H9 (cell line): ENCODE data around the gene PROKR1. TPM values are rescaled to one million over a fixed set of nuclear protein-coding genes. Genes with fewer than 3 reads are reported as not detected.

Source experiments
- DNase-seq: peaks from one replicate; pipeline ENCODE4 v3.0.0-alpha.2; 2017
- H2AFZ ChIP-seq: one replicate; pipeline ENCODE4 v1.6.1; 2013; ENCODE audit warnings: mild to moderate bottlenecking, low read length, control low read depth, moderate library complexity
- H2AK5ac ChIP-seq: 2 replicates; pipeline ENCODE4 v1.6.1; 2013; ENCODE audit warnings: low read length, control low read depth, mixed read lengths; ENCODE audit not compliant: insufficient read length
- H2BK120ac ChIP-seq: one replicate; pipeline ENCODE4 v1.6.1; 2013; ENCODE audit warnings: low read depth, mild to moderate bottlenecking, low read length, control low read depth, inconsistent platforms; ENCODE audit not compliant: poor library complexity, severe bottlenecking
- H2BK12ac ChIP-seq: 2 replicates; pipeline ENCODE4 v1.6.1; 2013; ENCODE audit warnings: low read length, control low read depth, mixed read lengths, low read depth; ENCODE audit not compliant: insufficient read length
- H2BK15ac ChIP-seq: 2 replicates; pipeline ENCODE4 v1.6.1; 2013; ENCODE audit warnings: low read depth, low read length, control low read depth
- H2BK20ac ChIP-seq: one replicate; pipeline ENCODE4 v1.6.1; 2013; ENCODE audit warnings: low read depth, mild to moderate bottlenecking, low read length, control low read depth, inconsistent platforms; ENCODE audit not compliant: poor library complexity, severe bottlenecking
- H2BK5ac ChIP-seq: 2 replicates; pipeline ENCODE4 v1.6.1; 2013; ENCODE audit warnings: low read length, control low read depth, mixed read lengths; ENCODE audit not compliant: insufficient read length
- H3K14ac ChIP-seq: 2 replicates; pipeline ENCODE4 v1.6.1; 2013; ENCODE audit warnings: low read length, control low read depth; ENCODE audit not compliant: insufficient read depth
- H3K18ac ChIP-seq: 2 replicates; pipeline ENCODE4 v1.6.1; 2013; ENCODE audit warnings: low read depth, mild to moderate bottlenecking, mixed read lengths, low read length, control low read depth; ENCODE audit not compliant: insufficient read length
- H3K23ac ChIP-seq: 2 replicates; pipeline ENCODE4 v1.6.1; 2013; ENCODE audit warnings: low read length, control low read depth, mixed read lengths, low read depth; ENCODE audit not compliant: insufficient read length
- H3K23me2 ChIP-seq: 2 replicates; pipeline ENCODE4 v1.6.1; 2013; ENCODE audit warnings: low read depth, mild to moderate bottlenecking, mixed read lengths, low read length, control low read depth; ENCODE audit not compliant: insufficient read length, poor library complexity, severe bottlenecking
- H3K27ac ChIP-seq: 2 replicates; pipeline ENCODE4 v1.5.1; 2013; ENCODE audit warnings: low read length, control low read depth, mixed read lengths, low read depth; ENCODE audit not compliant: insufficient read length
- H3K27me3 ChIP-seq: 2 replicates; pipeline ENCODE4 v1.6.1; 2013; ENCODE audit warnings: low read length, control low read depth, inconsistent platforms; ENCODE audit not compliant: insufficient read depth
- H3K4ac ChIP-seq: 2 replicates; pipeline ENCODE4 v1.6.1; 2013; ENCODE audit warnings: low read depth, mild to moderate bottlenecking, control low read depth, inconsistent platforms, low read length, moderate library complexity
- H3K4me1 ChIP-seq: 2 replicates; pipeline ENCODE4 v1.6.1; 2013; ENCODE audit warnings: low read length, control low read depth, inconsistent platforms; ENCODE audit not compliant: insufficient read depth
- H3K4me2 ChIP-seq: 2 replicates; pipeline ENCODE4 v1.6.1; 2013; ENCODE audit warnings: low read length, control low read depth, mixed read lengths; ENCODE audit not compliant: insufficient read length, insufficient read depth
- H3K56ac ChIP-seq: 2 replicates; pipeline ENCODE4 v1.6.1; 2013; ENCODE audit warnings: low read depth, mild to moderate bottlenecking, mixed read lengths, low read length, control low read depth; ENCODE audit not compliant: insufficient read length
- H3K79me1 ChIP-seq: 2 replicates; pipeline ENCODE4 v1.6.1; 2013; ENCODE audit warnings: low read depth, mild to moderate bottlenecking, moderate library complexity, low read length, control low read depth, inconsistent platforms; ENCODE audit not compliant: insufficient read depth, poor library complexity, severe bottlenecking
- H3K79me2 ChIP-seq: 2 replicates; pipeline ENCODE4 v1.6.1; 2013; ENCODE audit warnings: low read length, control low read depth, inconsistent platforms; ENCODE audit not compliant: insufficient read depth
- H3K9ac ChIP-seq: 2 replicates; pipeline ENCODE4 v1.6.1; 2013; ENCODE audit warnings: low read length, control low read depth, mixed read lengths; ENCODE audit not compliant: insufficient read length; ENCODE audit errors: extremely low read depth
- H3K9me3 ChIP-seq: one replicate; pipeline ENCODE4 v1.6.1; 2013; ENCODE audit warnings: low read depth, low read length, inconsistent platforms; ENCODE audit not compliant: control insufficient read depth
- H3T11ph ChIP-seq: one replicate; pipeline ENCODE4 v1.6.1; 2013; ENCODE audit warnings: mild to moderate bottlenecking, low read length, control low read depth, inconsistent platforms
- H4K20me1 ChIP-seq: one replicate; pipeline ENCODE4 v1.6.1; 2013; ENCODE audit not compliant: control insufficient read depth, insufficient read length, insufficient read depth
- H4K5ac ChIP-seq: 2 replicates; pipeline ENCODE4 v1.6.1; 2013; ENCODE audit warnings: low read depth, mild to moderate bottlenecking, mixed read lengths, low read length, control low read depth; ENCODE audit not compliant: insufficient read length
- H4K8ac ChIP-seq: replicated peaks from 2 replicates; pipeline ENCODE4 v1.6.1; 2013; ENCODE audit warnings: low read length, control low read depth, mixed read lengths, low read depth; ENCODE audit not compliant: insufficient read length
- H4K91ac ChIP-seq: 2 replicates; pipeline ENCODE4 v1.6.1; 2013; ENCODE audit warnings: low read depth, mild to moderate bottlenecking, moderate library complexity, mixed read lengths, low read length, control low read depth; ENCODE audit not compliant: insufficient read length
- H3K27ac Mint-ChIP-seq, 3 experiments: 2 replicates in 2 of 3; 3 replicates in 1 of 3; pipeline ENCODE4 v1.8.0; 2020 to 2021; ENCODE audit warnings: mixed read lengths in 3 of 3, mild to moderate bottlenecking in 1 of 3, moderate library complexity in 1 of 3
- H3K27me3 Mint-ChIP-seq: 2 replicates; pipeline ENCODE4 v1.8.0; 2021; ENCODE audit warnings: low read depth, mild to moderate bottlenecking, moderate library complexity, mixed read lengths
- H3K36me3 Mint-ChIP-seq, 3 experiments: 2 replicates in 2 of 3; 3 replicates in 1 of 3; pipeline ENCODE4 v1.8.0; 2020 to 2021; ENCODE audit warnings: low read depth in 3 of 3, mixed read lengths in 3 of 3; ENCODE audit not compliant: insufficient read depth in 1 of 3
- H3K4me1 Mint-ChIP-seq, 2 experiments: 2 replicates each; pipeline ENCODE4 v1.8.0; 2020; ENCODE audit warnings: mixed read lengths in 2 of 2
- H3K4me3 Mint-ChIP-seq, 2 experiments: 2 replicates in 1 of 2; 3 replicates in 1 of 2; pipeline ENCODE4 v1.8.0; 2020 to 2021; ENCODE audit warnings: mild to moderate bottlenecking in 2 of 2, mixed read lengths in 2 of 2, moderate library complexity in 1 of 2
- H3K9me3 Mint-ChIP-seq, 2 experiments: 2 replicates in 1 of 2; 3 replicates in 1 of 2; pipeline ENCODE4 v1.8.0; 2020; ENCODE audit warnings: mild to moderate bottlenecking in 2 of 2, mixed read lengths in 2 of 2, moderate library complexity in 1 of 2
- WGBS: extraction: QIAGEN DNeasy Blood & Tissue Kit; methylation state at CpG from one replicate; pipeline ENCODE4 v1.1.7; 2013; ENCODE audit warnings: missing lambda C conversion rate, low lambda C conversion rate, mixed read lengths; ENCODE audit not compliant: insufficient read length; ENCODE audit errors: extremely low coverage; 5-methylcytosine and 5-hydroxymethylcytosine counted together
- total RNA-seq: library from RNA; stranded (reverse); gene quantifications from 2 replicates; pipeline ENCODE4 v1.2.1, GENCODE V29; 2021
- TF ChIP-seq, protein P1 (sequence below): fragments of 200-600 bp; sonication (generic); conservative IDR thresholded peaks from 3 replicates; pipeline ENCODE4 v1.8.0; 2021; ENCODE audit warnings: antibody characterized with exemption, mild to moderate bottlenecking

The PROKR1 gene
- total RNA-seq, 1 experiment from 2014 or later: 1.5 TPM

DNA sequence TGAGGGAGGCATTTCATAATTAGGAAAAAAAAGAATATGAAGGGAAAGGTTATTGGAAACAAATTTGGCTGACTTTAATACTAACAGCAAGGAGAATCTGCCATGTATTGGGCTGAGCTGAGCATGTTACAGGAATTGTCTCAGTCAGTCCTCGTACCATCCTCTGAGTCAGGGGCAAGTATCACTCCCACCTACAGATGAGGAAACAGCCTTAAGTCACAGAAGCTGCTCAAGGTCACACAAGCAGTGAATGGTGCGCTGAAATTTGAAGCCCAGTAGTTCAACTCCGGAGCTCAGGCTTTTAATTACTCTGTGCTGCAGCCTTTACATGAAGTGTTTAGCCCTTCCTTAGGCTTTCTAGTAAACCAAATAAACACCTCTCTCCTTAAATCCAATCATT, 17.3 kb downstream of the PROKR1 start:
- Histone ChIP-seq H2BK12ac (no peak overlapping the region), H3K23me2 (no peaks in the 10 kb centered on the region), H3K14ac (no peak overlapping the region), H3K27ac (no peak overlapping the region), H3K27me3 (no peaks in the 10 kb centered on the region), H2AK5ac (no peak overlapping the region), H2BK20ac (no peak overlapping the region), H4K91ac (no peak overlapping the region), H2BK120ac (no peak overlapping the region), H4K5ac (no peak overlapping the region), H3K56ac (no peak overlapping the region), H3K79me1 (no peaks in the 10 kb centered on the region), H3K23ac (no peak overlapping the region), H3T11ph (no peak overlapping the region), H3K4ac (no peak overlapping the region), H3K9me3 (no peaks in the 10 kb centered on the region), H3K9ac (no peak overlapping the region), H2BK5ac (no peak overlapping the region), H4K8ac (no peak overlapping the region), H3K79me2 (no peaks in the 10 kb centered on the region), H3K18ac (no peak overlapping the region), H2AFZ (no peak overlapping the region), H3K4me1 (no peaks in the 10 kb centered on the region), H2BK15ac (no peak overlapping the region), H3K4me2 (no peak overlapping the region), H4K20me1 (peaks cover 2% of the 10 kb centered on the region)
- Mint-ChIP-seq H3K4me3 (no peak overlapping the region), H3K27ac (no peak overlapping the region), H3K27me3 (no peaks in the 10 kb centered on the region), H3K4me1 (no peaks in the 10 kb centered on the region; a peak in 1 of 4 replicates), H3K36me3 (peaks cover 2 to 9% (median 3%) of the 10 kb centered on the region in 3 experiments; a peak in 3 of 7 replicates), H3K9me3 (no peaks in the 10 kb centered on the region)
- no CpG with 5 or more reads among the region's 3 CpGs for WGBS
- TF ChIP-seq, protein P1, sequence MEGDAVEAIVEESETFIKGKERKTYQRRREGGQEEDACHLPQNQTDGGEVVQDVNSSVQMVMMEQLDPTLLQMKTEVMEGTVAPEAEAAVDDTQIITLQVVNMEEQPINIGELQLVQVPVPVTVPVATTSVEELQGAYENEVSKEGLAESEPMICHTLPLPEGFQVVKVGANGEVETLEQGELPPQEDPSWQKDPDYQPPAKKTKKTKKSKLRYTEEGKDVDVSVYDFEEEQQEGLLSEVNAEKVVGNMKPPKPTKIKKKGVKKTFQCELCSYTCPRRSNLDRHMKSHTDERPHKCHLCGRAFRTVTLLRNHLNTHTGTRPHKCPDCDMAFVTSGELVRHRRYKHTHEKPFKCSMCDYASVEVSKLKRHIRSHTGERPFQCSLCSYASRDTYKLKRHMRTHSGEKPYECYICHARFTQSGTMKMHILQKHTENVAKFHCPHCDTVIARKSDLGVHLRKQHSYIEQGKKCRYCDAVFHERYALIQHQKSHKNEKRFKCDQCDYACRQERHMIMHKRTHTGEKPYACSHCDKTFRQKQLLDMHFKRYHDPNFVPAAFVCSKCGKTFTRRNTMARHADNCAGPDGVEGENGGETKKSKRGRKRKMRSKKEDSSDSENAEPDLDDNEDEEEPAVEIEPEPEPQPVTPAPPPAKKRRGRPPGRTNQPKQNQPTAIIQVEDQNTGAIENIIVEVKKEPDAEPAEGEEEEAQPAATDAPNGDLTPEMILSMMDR: no peak
- no peak for DNase-seq
